ENCODE results near the gene PHLPP1. TPM values are rescaled to one million over a fixed set of nuclear protein-coding genes. Genes with fewer than 3 reads are reported as not detected.
A peak's percentile ranks its signal among the peaks of the same experiment; 100 is the strongest.

PHLPP1 gene
- total RNA-seq, 2 experiments from 2014 or later: 8.0 to 8.7 TPM

DNA sequence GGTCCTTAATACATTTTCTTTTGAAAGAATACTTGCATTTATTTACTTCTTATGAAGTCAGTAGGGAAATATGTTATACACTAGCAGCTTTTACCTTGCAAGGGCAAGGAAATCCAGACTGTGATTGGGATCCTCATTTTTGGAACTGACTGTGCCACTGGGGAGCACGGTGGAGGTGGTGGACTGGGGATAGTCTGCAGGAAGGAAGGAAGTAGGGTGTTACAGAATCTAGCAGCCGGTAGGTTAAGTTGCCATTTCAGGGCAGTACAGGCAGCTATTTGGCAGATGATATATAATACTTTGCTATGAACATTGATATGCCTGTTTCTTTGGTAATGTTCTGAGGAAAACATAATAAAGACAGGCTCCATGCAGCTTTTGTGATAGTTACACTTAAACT, 238.3 kb downstream of the PHLPP1 start:
- no peaks in the 10 kb centered on the region for H3K27me3 Mint-ChIP-seq
- no peak overlapping the region for H3K4me3 Mint-ChIP-seq
- ChIA-PET CTCF (interaction anchor here (0.8 to 1.2 kb wide), 2 partner anchors 239 to 314 kb away, joined by 3 to 6 read pairs; partner anchors contain the start of gene PHLPP1), POLR2A (no interaction called here)
- intact Hi-C loops (cut with micrococcal nuclease): no loop called here
- no peaks in the 10 kb centered on the region for H3K9me3 Mint-ChIP-seq
- no peak overlapping the region for H3K27ac Mint-ChIP-seq
- no peak for DNase-seq
- no peaks in the 10 kb centered on the region for H3K36me3 Mint-ChIP-seq
- H3K4me1 Mint-ChIP-seq (ENCODE audit: low read depth): peaks cover 5% of the 10 kb centered on the region

DNA sequence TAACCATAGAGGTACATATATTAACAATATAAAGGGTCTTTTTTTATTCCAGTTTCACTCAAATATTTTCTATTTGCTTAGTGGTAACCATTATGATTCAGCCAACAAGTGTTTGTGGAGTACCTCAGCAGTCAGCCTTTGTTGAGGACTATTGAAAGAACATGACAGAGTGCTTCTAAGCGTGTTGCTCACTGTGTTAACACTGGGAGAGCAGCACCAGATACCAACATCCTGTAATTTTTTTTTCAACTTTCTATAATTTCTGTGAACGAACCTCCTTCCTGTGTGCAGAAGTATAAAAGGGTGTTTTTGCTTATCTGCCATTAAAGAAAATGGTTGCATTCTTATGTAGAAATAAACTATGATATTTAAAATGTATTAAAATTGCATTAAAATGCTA, 239.0 kb downstream of the PHLPP1 start:
- no peak for DNase-seq
- H3K27me3 Mint-ChIP-seq: no peaks in the 10 kb centered on the region
- intact Hi-C loops (cut with micrococcal nuclease): no loop called here
- POLR2A ChIA-PET: no interaction called here
- H3K36me3 Mint-ChIP-seq: peaks cover 1% of the 10 kb centered on the region
- CTCF ChIA-PET: interaction anchor here (0.8 kb wide), 1 partner anchor 239 kb away, joined by 3 read pairs; the partner anchor contains the start of gene PHLPP1
- no peaks in the 10 kb centered on the region for H3K9me3 Mint-ChIP-seq
- H3K27ac Mint-ChIP-seq: no peak overlapping the region
- no peak overlapping the region for H3K4me3 Mint-ChIP-seq
- H3K4me1 Mint-ChIP-seq (ENCODE audit: low read depth): peaks cover 5% of the 10 kb centered on the region

DNA sequence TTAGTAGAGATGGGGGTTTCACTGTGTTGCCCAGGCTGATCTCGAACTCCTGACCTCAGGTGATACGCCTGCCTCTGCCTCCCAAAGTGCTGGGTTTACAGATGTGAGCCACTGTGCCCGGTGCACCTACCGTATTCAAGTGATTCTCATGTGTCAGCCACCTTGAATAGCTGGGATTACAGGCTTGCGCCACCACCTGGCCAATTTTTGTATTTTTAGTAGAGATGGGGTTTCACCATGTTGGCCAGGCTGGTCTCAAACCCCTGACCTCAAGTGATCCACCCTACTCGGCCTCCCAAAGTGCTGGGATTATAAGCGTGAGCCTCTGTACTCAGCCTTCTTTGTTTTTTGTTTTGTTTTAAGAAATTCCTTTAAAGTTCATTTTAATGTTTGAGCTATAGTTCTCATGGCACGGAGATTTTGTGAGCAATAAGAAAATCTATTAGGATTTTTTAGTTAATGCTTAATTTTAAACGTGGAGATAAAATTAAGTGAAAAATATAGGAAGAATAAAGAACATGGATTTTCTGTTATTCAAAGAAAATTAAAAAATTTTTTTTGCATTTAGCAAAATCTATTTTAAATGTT, 242.6 kb downstream of the PHLPP1 start:
- H3K27me3 Mint-ChIP-seq: no peaks in the 10 kb centered on the region
- POLR2A ChIA-PET: no interaction called here
- no peak overlapping the region for H3K4me3 Mint-ChIP-seq
- no peaks in the 10 kb centered on the region for H3K9me3 Mint-ChIP-seq
- CTCF ChIA-PET: interaction anchor here (0.8 to 6.1 kb wide), 22 partner anchors 8 to 372 kb away, joined by 3 to 65 read pairs (median 4); partner anchors contain the start of gene PHLPP1
- H3K4me1 Mint-ChIP-seq (ENCODE audit: low read depth): peaks cover 5% of the 10 kb centered on the region
- no peak overlapping the region for H3K27ac Mint-ChIP-seq
- H3K36me3 Mint-ChIP-seq: peaks cover 1% of the 10 kb centered on the region
- intact Hi-C loops (cut with micrococcal nuclease): loop anchor here (1.0 to 5.0 kb wide), 4 partner anchors 111 to 372 kb away; partner anchors contain the start of gene PHLPP1
- DNase-seq: peak; percentile 68

DNA sequence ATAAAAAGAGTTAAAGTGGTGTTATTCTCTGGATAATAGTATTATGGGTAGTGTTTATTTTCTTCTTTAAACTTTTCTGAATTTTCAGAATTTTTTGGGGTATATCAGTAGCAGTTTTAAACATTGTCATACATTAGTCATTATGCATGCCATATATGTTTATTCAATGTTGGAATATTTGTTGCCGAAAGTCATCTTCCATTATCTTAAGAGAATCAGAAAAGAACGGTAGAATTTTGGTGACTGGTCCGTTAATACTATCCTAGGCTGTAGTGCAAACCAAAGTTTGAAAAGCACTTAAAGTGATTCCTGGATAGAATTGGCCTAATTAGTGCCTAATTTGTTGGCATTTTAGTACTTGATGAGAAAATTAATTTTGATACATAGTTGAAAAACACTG, 244.1 kb downstream of the PHLPP1 start:
- intact Hi-C loops (cut with micrococcal nuclease): loop anchor here (5.0 kb wide), 1 partner anchor 112 kb away; no protein-coding TSS in a partner anchor
- H3K4me3 Mint-ChIP-seq: no peak overlapping the region
- ChIA-PET CTCF (interaction anchor here (0.6 to 6.1 kb wide), 2 partner anchors 181 to 244 kb away, joined by 3 to 65 read pairs; partner anchors contain the start of gene PHLPP1), POLR2A (no interaction called here)
- no peak overlapping the region for H3K27ac Mint-ChIP-seq
- H3K9me3 Mint-ChIP-seq: no peaks in the 10 kb centered on the region
- no peak for DNase-seq
- peaks cover 1% of the 10 kb centered on the region for H3K36me3 Mint-ChIP-seq
- H3K4me1 Mint-ChIP-seq (ENCODE audit: low read depth): no peaks in the 10 kb centered on the region
- no peaks in the 10 kb centered on the region for H3K27me3 Mint-ChIP-seq

DNA sequence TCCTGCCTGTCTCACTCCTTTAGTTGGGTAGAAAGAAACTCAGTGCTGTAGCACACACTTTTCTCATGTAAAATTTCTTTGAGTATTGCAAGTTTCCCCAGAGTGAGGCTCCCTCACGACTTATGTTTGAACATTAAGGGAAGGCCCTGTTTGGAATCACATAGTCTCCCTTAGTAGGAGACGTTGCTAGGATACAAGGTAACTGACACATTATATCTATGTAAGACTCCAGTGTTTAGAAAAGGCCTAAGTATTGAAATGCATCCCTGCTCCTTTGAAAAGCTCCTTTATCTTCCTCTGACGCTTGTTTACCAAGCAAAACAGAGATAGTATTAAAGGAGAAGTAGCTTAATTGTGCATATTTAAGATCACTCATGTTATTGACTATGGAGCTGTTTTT, 248.2 kb downstream of the PHLPP1 start:
- intact Hi-C loops (cut with micrococcal nuclease): no loop called here
- H3K4me3 Mint-ChIP-seq: no peak overlapping the region
- peaks cover 4% of the 10 kb centered on the region for H3K36me3 Mint-ChIP-seq
- no peaks in the 10 kb centered on the region for H3K4me1 Mint-ChIP-seq (ENCODE audit: low read depth)
- H3K9me3 Mint-ChIP-seq: no peaks in the 10 kb centered on the region
- DNase-seq: no peak
- ChIA-PET CTCF (interaction anchor here (0.6 to 3.6 kb wide), 4 partner anchors 249 to 881 kb away, joined by 3 to 10 read pairs (median 6); partner anchors contain the start of gene PHLPP1), POLR2A (no interaction called here)
- no peak overlapping the region for H3K27ac Mint-ChIP-seq
- no peaks in the 10 kb centered on the region for H3K27me3 Mint-ChIP-seq

DNA sequence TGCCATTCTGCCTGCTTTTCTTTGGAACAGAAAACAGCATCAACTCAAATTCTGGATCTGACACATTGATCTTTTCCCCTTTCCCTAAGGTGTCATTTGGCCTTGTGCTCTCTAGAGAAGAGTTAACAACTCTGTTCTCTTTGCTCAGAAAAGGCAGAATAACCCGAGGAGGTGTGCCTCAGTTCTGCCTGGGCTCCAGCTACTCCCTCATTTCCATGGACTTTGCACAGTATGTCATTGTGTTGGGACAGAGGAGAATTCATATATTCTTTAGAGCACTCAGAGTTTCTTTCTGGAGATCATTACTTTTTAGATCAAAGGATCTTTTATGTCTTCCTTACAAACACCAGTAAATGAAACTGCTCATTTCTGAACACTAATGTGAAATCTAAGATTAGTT, 249.1 kb downstream of the PHLPP1 start:
- no peak for DNase-seq
- Mint-ChIP-seq H3K4me1 (ENCODE audit: low read depth) (no peaks in the 10 kb centered on the region), H3K27me3 (no peaks in the 10 kb centered on the region), H3K4me3 (no peak overlapping the region), H3K36me3 (peaks cover 2% of the 10 kb centered on the region), H3K9me3 (no peaks in the 10 kb centered on the region), H3K27ac (no peak overlapping the region)
- intact Hi-C loops (cut with micrococcal nuclease): no loop called here
- ChIA-PET POLR2A (no interaction called here), CTCF (interaction anchor here (1.5 to 3.6 kb wide), 3 partner anchors 250 to 378 kb away, joined by 3 to 10 read pairs (median 9); partner anchors contain the start of gene PHLPP1)

DNA sequence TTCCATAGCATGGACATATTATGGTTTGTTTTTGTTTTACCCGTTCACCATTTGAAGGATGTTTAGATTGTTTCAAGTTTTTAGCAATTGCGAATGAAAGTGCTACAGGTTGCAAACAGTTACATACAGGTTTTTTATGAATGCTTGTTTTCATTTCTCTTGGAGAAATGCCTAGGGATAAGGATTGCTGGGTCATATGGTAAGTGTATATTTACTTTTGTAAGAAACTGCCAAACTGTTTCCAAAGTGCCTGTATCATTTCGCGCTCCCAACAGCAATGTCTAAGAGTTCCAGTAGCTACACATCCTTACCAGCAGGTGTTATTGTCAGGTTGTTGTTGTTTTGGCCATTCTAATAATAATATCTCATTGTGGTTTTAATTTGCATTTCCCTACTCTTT, 251.7 kb downstream of the PHLPP1 start:
- ChIA-PET CTCF (interaction anchor here (0.9 kb wide), 1 partner anchor 321 kb away, joined by 3 read pairs; no protein-coding TSS in a partner anchor), POLR2A (no interaction called here)
- Mint-ChIP-seq H3K27ac (no peak overlapping the region), H3K27me3 (no peaks in the 10 kb centered on the region), H3K9me3 (no peaks in the 10 kb centered on the region), H3K36me3 (peaks cover 2% of the 10 kb centered on the region), H3K4me1 (ENCODE audit: low read depth) (no peaks in the 10 kb centered on the region), H3K4me3 (no peak overlapping the region)
- intact Hi-C loops (cut with micrococcal nuclease): no loop called here
- no peak for DNase-seq

DNA sequence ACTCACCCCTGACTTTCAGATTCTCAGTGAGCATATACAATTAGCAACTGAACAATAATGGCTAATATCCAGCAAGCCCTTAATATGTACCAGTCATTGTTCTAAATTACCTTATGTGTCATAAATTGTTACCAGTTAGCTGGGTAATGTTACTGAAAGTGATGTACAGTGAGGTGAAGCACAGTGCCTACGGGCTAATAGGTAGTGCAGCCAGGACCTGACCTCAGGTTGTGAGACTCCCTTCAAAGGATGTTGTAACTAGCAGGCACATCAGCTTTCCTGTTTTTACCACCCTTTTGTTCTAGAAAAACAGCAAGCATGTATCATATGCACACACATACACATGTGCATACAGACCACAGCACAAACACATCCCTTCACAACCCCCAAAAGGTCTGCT, 258.3 kb downstream of the PHLPP1 start:
- intact Hi-C loops (cut with micrococcal nuclease): no loop called here
- H3K4me1 Mint-ChIP-seq (ENCODE audit: low read depth): no peaks in the 10 kb centered on the region
- H3K36me3 Mint-ChIP-seq: no peaks in the 10 kb centered on the region
- no peak overlapping the region for H3K4me3 Mint-ChIP-seq
- DNase-seq: no peak
- no peak overlapping the region for H3K27ac Mint-ChIP-seq
- ChIA-PET CTCF (no interaction called here), POLR2A (interaction anchor here (0.6 kb wide), 1 partner anchor 127 kb away, joined by 3 read pairs; no protein-coding TSS in a partner anchor)
- H3K9me3 Mint-ChIP-seq: no peaks in the 10 kb centered on the region
- no peaks in the 10 kb centered on the region for H3K27me3 Mint-ChIP-seq

DNA sequence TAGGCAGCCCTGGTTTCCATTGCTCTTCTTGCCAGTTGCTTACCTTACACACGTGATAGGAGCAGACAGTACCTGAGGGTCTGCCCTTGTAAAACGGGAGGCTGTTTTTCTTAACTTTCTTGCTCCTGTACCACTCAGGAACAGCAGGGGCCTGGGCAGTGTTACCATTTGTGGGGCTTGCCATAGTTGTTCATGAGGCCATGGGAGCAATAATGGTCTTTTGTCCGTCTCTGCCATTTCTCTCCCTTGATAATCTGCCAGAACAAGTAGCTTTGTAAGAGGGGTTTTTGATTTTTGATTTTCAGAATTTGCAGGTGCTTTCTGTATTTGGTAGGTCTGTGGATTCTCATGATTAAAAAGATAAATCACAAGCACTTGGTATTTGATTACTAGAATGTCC, 259.0 kb downstream of the PHLPP1 start:
- CTCF ChIA-PET: no interaction called here
- POLR2A ChIA-PET: no interaction called here
- no peaks in the 10 kb centered on the region for H3K27me3 Mint-ChIP-seq
- H3K4me1 Mint-ChIP-seq (ENCODE audit: low read depth): no peaks in the 10 kb centered on the region
- no peaks in the 10 kb centered on the region for H3K36me3 Mint-ChIP-seq
- no peaks in the 10 kb centered on the region for H3K9me3 Mint-ChIP-seq
- intact Hi-C loops (cut with micrococcal nuclease): no loop called here
- no peak overlapping the region for H3K4me3 Mint-ChIP-seq
- no peak for DNase-seq
- H3K27ac Mint-ChIP-seq: no peak overlapping the region

DNA sequence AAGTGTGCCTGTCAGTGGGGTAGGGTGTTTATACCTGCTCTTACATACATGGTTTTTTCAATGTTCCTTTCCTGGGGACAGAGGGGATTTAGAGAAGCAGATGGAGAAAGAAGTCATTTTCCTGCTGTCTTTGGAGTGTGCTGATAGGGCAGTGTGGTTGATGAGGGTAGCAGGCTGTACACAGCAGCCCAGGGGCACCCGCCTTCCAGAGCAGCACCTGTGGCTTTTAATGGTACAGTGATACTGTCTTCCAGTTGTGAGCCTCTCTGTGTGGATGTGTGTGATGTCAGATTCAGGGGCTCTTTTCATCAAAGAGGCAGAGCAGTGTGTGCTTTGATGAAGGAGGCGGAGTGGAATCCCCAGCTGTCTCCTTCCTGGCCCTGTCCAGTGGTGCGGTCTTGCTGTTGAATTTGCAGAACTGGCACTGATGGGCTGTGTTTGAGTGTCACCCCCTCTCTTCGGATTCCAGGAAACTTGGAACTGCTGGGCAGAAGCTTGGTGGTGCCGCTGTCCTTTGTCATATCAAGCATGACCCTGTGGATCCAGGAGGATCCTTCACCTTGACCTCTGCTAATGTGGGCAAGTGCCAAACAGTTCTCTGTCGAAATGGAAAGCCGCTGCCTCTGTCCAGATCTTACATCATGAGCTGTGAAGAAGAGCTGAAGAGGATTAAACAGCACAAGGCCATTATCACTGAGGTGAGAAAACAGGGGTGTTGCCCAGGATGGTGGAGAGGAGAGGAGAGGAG, 259.8 kb downstream of the PHLPP1 start:
- Mint-ChIP-seq H3K27me3 (no peaks in the 10 kb centered on the region), H3K9me3 (no peaks in the 10 kb centered on the region), H3K36me3 (no peaks in the 10 kb centered on the region), H3K4me1 (ENCODE audit: low read depth) (no peaks in the 10 kb centered on the region), H3K4me3 (no peak overlapping the region), H3K27ac (no peak overlapping the region)
- POLR2A ChIA-PET: no interaction called here
- no peak for DNase-seq
- intact Hi-C loops (cut with micrococcal nuclease): no loop called here
- CTCF ChIA-PET: no interaction called here

DNA sequence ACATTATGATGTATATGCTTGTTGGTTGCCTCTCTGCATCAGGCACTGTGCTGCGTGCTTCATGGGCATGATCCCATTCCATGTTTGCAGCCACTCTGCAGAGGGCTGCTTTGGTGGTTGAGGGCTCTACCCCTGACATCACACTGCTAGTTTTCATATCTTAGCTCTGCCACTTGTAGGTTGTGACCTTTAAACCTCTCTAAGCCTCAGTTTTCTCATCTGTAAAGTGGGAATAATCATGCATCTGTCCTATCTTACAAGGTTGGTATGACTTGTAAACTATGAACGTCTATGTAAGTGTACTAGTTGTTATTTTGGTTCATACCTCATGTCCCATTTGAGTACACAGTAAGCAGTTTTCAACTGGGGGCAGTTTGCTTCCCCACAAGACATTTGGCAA, 260.4 kb downstream of the PHLPP1 start:
- Mint-ChIP-seq H3K27ac (no peak overlapping the region), H3K27me3 (no peaks in the 10 kb centered on the region), H3K4me1 (ENCODE audit: low read depth) (no peaks in the 10 kb centered on the region), H3K36me3 (no peaks in the 10 kb centered on the region), H3K4me3 (no peak overlapping the region), H3K9me3 (no peaks in the 10 kb centered on the region)
- no peak for DNase-seq
- intact Hi-C loops (cut with micrococcal nuclease): no loop called here
- ChIA-PET CTCF (no interaction called here), POLR2A (no interaction called here)

DNA sequence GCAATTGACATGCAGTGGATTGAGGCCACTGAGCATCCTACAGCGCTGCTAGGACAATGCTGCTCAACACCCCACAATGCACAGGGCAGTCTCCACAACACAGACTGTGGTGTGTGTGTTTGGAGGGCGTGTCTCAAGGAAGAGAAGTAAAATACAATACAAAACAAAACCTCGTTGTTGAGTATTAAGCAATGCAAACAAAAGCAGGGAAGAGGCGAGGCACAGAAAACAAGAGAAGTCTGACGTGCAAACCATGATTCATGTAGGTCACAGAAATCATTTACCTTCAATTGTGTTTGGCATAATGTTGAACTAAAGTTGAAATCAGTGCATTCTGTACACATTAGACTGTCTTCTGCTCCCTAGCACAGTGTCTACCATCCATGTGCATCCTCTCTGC, 260.9 kb downstream of the PHLPP1 start:
- intact Hi-C loops (cut with micrococcal nuclease): no loop called here
- Mint-ChIP-seq H3K27ac (no peak overlapping the region), H3K4me1 (ENCODE audit: low read depth) (no peaks in the 10 kb centered on the region), H3K27me3 (no peaks in the 10 kb centered on the region), H3K9me3 (no peaks in the 10 kb centered on the region), H3K4me3 (no peak overlapping the region), H3K36me3 (no peaks in the 10 kb centered on the region)
- no peak for DNase-seq
- ChIA-PET POLR2A (no interaction called here), CTCF (no interaction called here)

DNA sequence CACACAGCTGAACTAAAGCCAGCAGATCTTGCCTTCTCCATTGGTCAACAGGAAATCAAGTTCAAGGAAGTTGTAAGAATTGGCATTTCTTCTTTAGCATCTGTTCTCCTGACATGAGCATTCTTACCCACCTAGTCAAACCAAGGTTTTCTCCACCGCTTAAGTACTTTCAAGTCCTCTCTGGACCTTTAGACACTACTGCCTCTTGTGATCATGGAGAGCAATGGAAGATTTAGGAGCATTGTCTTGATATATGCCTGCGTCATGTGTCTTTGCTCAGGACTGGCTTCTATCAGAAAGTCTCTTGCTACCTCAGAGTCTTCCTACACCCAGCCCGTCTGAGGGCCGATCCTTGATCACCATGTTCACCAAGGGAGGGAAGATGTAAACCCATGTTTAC, 262.2 kb downstream of the PHLPP1 start:
- intact Hi-C loops (cut with micrococcal nuclease): no loop called here
- no peaks in the 10 kb centered on the region for H3K9me3 Mint-ChIP-seq
- no peak for DNase-seq
- CTCF ChIA-PET: no interaction called here
- no peaks in the 10 kb centered on the region for H3K4me1 Mint-ChIP-seq (ENCODE audit: low read depth)
- H3K4me3 Mint-ChIP-seq: no peak overlapping the region
- no peaks in the 10 kb centered on the region for H3K36me3 Mint-ChIP-seq
- POLR2A ChIA-PET: no interaction called here
- H3K27ac Mint-ChIP-seq: no peak overlapping the region
- H3K27me3 Mint-ChIP-seq: no peaks in the 10 kb centered on the region
